ENCODE data around the gene ABCA2.

DNA sequence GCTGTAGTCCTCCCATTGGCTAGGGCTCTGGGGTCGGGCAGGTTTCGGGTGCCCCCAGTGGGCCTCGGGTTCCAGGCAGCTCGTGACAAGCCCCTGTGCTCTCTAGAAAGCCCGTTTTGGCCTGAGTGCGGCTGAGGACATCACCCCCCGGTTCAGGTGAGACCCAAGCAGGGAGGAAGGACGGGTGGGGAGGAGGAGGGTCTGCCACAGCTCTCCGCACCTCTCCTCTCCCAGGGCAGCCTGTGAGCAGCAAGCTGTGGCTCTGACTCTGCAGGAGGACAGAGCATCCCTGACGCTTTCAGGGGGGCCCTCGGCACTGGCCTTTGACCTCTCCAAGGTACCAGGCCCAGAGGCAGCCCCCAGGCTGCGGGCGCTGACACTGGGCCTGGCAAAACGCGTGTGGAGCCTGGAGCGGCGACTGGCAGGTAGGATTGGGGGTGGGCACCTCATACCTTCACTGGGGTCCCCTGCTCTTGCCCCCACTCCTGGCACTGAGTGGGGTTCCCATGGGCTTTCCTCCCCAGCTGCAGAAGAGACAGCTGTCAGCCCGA is 35.1 kb downstream of the ABCA2 start:
- no peak for TF ChIP-seq POLR2A (IDR thresholded peaks at IDR 0.05)
- TF ChIP-seq, protein P1, sequence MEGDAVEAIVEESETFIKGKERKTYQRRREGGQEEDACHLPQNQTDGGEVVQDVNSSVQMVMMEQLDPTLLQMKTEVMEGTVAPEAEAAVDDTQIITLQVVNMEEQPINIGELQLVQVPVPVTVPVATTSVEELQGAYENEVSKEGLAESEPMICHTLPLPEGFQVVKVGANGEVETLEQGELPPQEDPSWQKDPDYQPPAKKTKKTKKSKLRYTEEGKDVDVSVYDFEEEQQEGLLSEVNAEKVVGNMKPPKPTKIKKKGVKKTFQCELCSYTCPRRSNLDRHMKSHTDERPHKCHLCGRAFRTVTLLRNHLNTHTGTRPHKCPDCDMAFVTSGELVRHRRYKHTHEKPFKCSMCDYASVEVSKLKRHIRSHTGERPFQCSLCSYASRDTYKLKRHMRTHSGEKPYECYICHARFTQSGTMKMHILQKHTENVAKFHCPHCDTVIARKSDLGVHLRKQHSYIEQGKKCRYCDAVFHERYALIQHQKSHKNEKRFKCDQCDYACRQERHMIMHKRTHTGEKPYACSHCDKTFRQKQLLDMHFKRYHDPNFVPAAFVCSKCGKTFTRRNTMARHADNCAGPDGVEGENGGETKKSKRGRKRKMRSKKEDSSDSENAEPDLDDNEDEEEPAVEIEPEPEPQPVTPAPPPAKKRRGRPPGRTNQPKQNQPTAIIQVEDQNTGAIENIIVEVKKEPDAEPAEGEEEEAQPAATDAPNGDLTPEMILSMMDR (IDR thresholded peaks at IDR 0.05): no peak
- no peak for TF ChIP-seq EP300 (IDR thresholded peaks at IDR 0.05)
